Peyer's patch (tissue), 4 donors: Measurements from ENCODE around the gene POU2F2. TPM values are rescaled to one million over a fixed set of nuclear protein-coding genes. Genes with fewer than 3 reads are reported as not detected.

Experiments used
- DNase-seq, 3 donors: peaks; one replicate each; pipeline ENCODE4 v3.0.0-alpha.2; 2017 to 2019
- H3K27ac ChIP-seq, 4 donors: fragments of 200-600 bp; sonication (generic); one replicate each; pipeline ENCODE4 v1.5.1; 2016 to 2019
- H3K27me3 ChIP-seq, 2 donors: fragments of 200-600 bp; sonication (generic); one replicate each; pipeline ENCODE4 v1.5.1; 2019
- H3K36me3 ChIP-seq, 3 donors: fragments of 200-600 bp; sonication (generic); one replicate each; pipeline ENCODE4 v1.5.1; 2016 to 2019
- H3K4me1 ChIP-seq, 4 donors: fragments of 200-600 bp; sonication (generic); one replicate each; pipeline ENCODE4 v1.5.1; 2016 to 2019
- H3K4me3 ChIP-seq, 4 donors: fragments of 200-600 bp; sonication (generic); 1 replicate in 3 of 4; 2 replicates in 1 of 4; pipeline ENCODE4 v1.5.1; 2016 to 2019; ENCODE audit warnings: mild to moderate bottlenecking in 1 of 4
- H3K9me3 ChIP-seq, 4 donors: fragments of 200-600 bp; sonication (generic); one replicate each; pipeline ENCODE4 v1.5.1; 2016 to 2019; ENCODE audit warnings: mild to moderate bottlenecking in 1 of 4
- CTCF ChIP-seq, 6 experiments: fragments of 450-650 bp in 4 of 6; fragments of 200-600 bp in 2 of 6; sonication (generic) in 1 of 6; IDR thresholded peaks; one replicate each; pipeline ENCODE4 v1.5.1; 2017 to 2019; ENCODE audit warnings: antibody characterized with exemption in 6 of 6, mild to moderate bottlenecking in 3 of 6, moderate library complexity in 1 of 6
- POLR2A ChIP-seq, 2 donors: fragments of 450-650 bp; IDR thresholded peaks; one replicate each; pipeline ENCODE4 v1.5.1; 2017; ENCODE audit warnings: antibody characterized with exemption in 2 of 2, mild to moderate bottlenecking in 2 of 2, moderate library complexity in 2 of 2
- total RNA-seq, 4 donors: library from RNA; depleted of rRNA; stranded (reverse); fragments of >200 nt; gene quantifications; one replicate each; pipeline ENCODE4 v1.1.0, GENCODE V29; 2016

Gene POU2F2
- total RNA-seq, 4 donors from 2014 or later = 0.88 to 30.5 (median 3.2) TPM

- H3K27me3 ChIP-seq = peaks cover 0 to 10% of the 10 kb centered on the region in 2 donors
- no peaks in the 10 kb centered on the region for H3K36me3 ChIP-seq
- no peak overlapping the region for H3K4me3 ChIP-seq
- no peak overlapping the region for H3K27ac ChIP-seq
- DNase-seq = no peak
- H3K9me3 ChIP-seq = no peaks in the 10 kb centered on the region
- H3K4me1 ChIP-seq = peaks cover 0 to 3% (median 0%) of the 10 kb centered on the region in 4 donors
- no peak for TF ChIP-seq POLR2A (IDR thresholded peaks at IDR 0.05)
- TF ChIP-seq CTCF (IDR thresholded peaks at IDR 0.05) = no peak
Measured at GRCh38 chr19:42071247-42071646, 61.0 kb downstream of the POU2F2 start.

GRCh38 chr19:42069619-42070351, 62.5 kb downstream of the POU2F2 start, which contains the start of gene GRIK5:
Gene GRIK5 (minus strand): TSS chr19:42070206. CDS start chr19:42065770, 4,436 bp downstream.
- Histone ChIP-seq H3K4me3 (peak within 1 kb of the TSS in 3 of 4 donors; percentile 7 to 46 (median 14)), H3K9me3 (no peaks in the 10 kb centered on the region), H3K36me3 (no peaks in the 10 kb centered on the region), H3K27me3 (peaks cover 0 to 10% of the 10 kb centered on the region in 2 donors), H3K27ac (no peak within 1 kb of the TSS), H3K4me1 (peaks cover 0 to 3% (median 0%) of the 10 kb centered on the region in 4 donors)
- DNase-seq = no peak
- TF ChIP-seq POLR2A (IDR thresholded peaks at IDR 0.05) (no peak), CTCF (IDR thresholded peaks at IDR 0.05) (no peak)

- Histone ChIP-seq H3K27ac (no peak overlapping the region), H3K9me3 (no peaks in the 10 kb centered on the region), H3K4me3 (peak overlapping the region in 3 of 4 donors; percentile 7 to 46 (median 14))
Measured at GRCh38 chr19:42068756-42069571, 63.3 kb downstream of the POU2F2 start.

GRCh38 chr19:42068361-42068755, 63.9 kb downstream of the POU2F2 start:
- TF ChIP-seq POLR2A (IDR thresholded peaks at IDR 0.05) = no peak
- no peak for TF ChIP-seq CTCF (IDR thresholded peaks at IDR 0.05)
- Histone ChIP-seq H3K9me3 (no peaks in the 10 kb centered on the region), H3K4me3 (peak overlapping the region in 1 of 4 donors; percentile 46), H3K27me3 (peaks cover 0 to 10% of the 10 kb centered on the region in 2 donors), H3K36me3 (no peaks in the 10 kb centered on the region), H3K4me1 (peaks cover 0 to 3% (median 0%) of the 10 kb centered on the region in 4 donors), H3K27ac (no peak overlapping the region)
- no peak for DNase-seq

More at GRCh38 chr19:42068756-42069571, 63.3 kb downstream of the POU2F2 start:
- peaks cover 0 to 10% of the 10 kb centered on the region in 2 donors for H3K27me3 ChIP-seq
- peaks cover 0 to 3% (median 0%) of the 10 kb centered on the region in 4 donors for H3K4me1 ChIP-seq
- TF ChIP-seq POLR2A (IDR thresholded peaks at IDR 0.05) = no peak
- TF ChIP-seq CTCF (IDR thresholded peaks at IDR 0.05) = no peak
- no peak for DNase-seq
- no peaks in the 10 kb centered on the region for H3K36me3 ChIP-seq

GRCh38 chr19:42067315-42067888, 64.8 kb downstream of the POU2F2 start:
- no peak for TF ChIP-seq CTCF (IDR thresholded peaks at IDR 0.05)
- no peak for TF ChIP-seq POLR2A (IDR thresholded peaks at IDR 0.05)
- no peaks in the 10 kb centered on the region for H3K9me3 ChIP-seq
- H3K27me3 ChIP-seq = peaks cover 0 to 10% of the 10 kb centered on the region in 2 donors
- no peak for DNase-seq
- no peak overlapping the region for H3K27ac ChIP-seq
- H3K4me3 ChIP-seq = no peak overlapping the region
- H3K4me1 ChIP-seq = peaks cover 0 to 3% (median 0%) of the 10 kb centered on the region in 4 donors
- H3K36me3 ChIP-seq = no peaks in the 10 kb centered on the region
